IgD-negative memory B cell (primary cell): ENCODE measurements around the gene C12orf42. TPM values are rescaled to one million over a fixed set of nuclear protein-coding genes. Genes with fewer than 3 reads are reported as not detected.

Experiments
- H3K27ac Mint-ChIP-seq, 3 donors: one replicate each; pipeline ENCODE4 v1.8.0; 2020 to 2022; ENCODE audit warnings: mild to moderate bottlenecking in 3 of 3, mixed read lengths in 3 of 3, moderate library complexity in 1 of 3
- H3K27me3 Mint-ChIP-seq: one replicate; pipeline ENCODE4 v1.8.0; 2021; ENCODE audit warnings: mixed read lengths
- H3K36me3 Mint-ChIP-seq: one replicate; pipeline ENCODE4 v1.8.0; 2020; ENCODE audit warnings: mild to moderate bottlenecking, mixed read lengths
- H3K4me1 Mint-ChIP-seq, 3 donors: one replicate each; pipeline ENCODE4 v1.8.0; 2020 to 2022; ENCODE audit warnings: mixed read lengths in 3 of 3, mild to moderate bottlenecking in 1 of 3
- H3K4me3 Mint-ChIP-seq, 4 donors: one replicate each; pipeline ENCODE4 v1.8.0; 2020 to 2022; ENCODE audit warnings: mild to moderate bottlenecking in 4 of 4, mixed read lengths in 4 of 4, moderate library complexity in 3 of 4
- H3K9me3 Mint-ChIP-seq, 3 donors: one replicate each; pipeline ENCODE4 v1.8.0; 2020 to 2021; ENCODE audit warnings: mixed read lengths in 3 of 3, mild to moderate bottlenecking in 1 of 3
- polyA plus RNA-seq: library from polyadenylated mRNA; unstranded; fragments of 300-500 nt; fragmentation: Illumina TruSeq; gene quantifications from one replicate; pipeline ENCODE4 v1.2.3, GENCODE V29; 2021

Gene C12orf42
- polyA plus RNA-seq, 1 donor from 2014 or later, result 25.4 TPM

DNA sequence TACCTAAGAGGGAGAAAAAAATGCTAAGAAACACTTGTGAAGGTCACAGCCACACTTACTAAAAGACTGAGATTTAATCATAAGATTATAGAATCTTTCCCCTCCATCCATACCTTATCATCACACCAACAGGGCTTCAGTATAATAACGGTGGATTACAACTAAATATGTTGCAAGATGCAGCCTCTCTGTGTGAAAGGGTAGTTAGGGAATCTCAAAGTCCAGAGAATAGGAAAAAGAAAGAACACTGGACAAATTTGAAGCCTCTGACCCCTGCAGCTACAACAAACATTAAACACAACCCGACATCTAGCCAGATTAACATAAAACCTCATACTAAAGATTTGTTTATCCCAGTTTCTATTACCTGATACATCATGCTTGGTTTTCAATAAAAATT, 181.0 kb downstream of the C12orf42 start:
- H3K4me3 Mint-ChIP-seq, result peak overlapping the region in 1 of 4 donors; percentile 63
- peaks cover 23% of the 10 kb centered on the region for H3K36me3 Mint-ChIP-seq
- H3K9me3 Mint-ChIP-seq, result peaks cover 8 to 9% (median 8%) of the 10 kb centered on the region in 3 donors
- H3K27ac Mint-ChIP-seq, result peak overlapping the region in 1 of 3 donors; percentile 44
- no peaks in the 10 kb centered on the region for H3K27me3 Mint-ChIP-seq
- peaks cover 12 to 17% (median 14%) of the 10 kb centered on the region in 3 donors for H3K4me1 Mint-ChIP-seq

DNA sequence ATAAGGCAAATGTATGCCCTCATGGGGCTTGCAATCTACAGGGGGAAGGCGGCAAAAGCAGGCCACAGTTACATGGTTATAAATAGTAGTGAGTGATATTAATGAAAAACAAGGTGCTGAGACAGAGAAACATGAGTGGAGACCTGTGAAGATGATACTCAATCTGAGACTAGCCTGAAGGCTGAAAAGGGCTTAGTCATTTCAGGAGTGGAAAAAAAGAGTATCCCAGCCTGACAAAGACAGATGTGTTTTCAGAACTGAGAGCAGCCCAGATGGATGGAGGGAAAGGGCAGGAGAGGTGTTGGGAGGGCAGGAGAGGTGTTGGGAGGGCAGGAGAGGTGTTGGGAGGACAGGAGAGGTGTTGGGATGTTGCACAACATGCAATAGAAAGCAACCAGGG, 181.9 kb downstream of the C12orf42 start:
- peaks cover 27% of the 10 kb centered on the region for H3K36me3 Mint-ChIP-seq
- no peaks in the 10 kb centered on the region for H3K27me3 Mint-ChIP-seq
- no peak overlapping the region for H3K27ac Mint-ChIP-seq
- peaks cover 12 to 17% (median 14%) of the 10 kb centered on the region in 3 donors for H3K4me1 Mint-ChIP-seq
- H3K9me3 Mint-ChIP-seq, result peaks cover 8 to 9% (median 8%) of the 10 kb centered on the region in 3 donors
- peak overlapping the region in 1 of 4 donors; percentile 40 for H3K4me3 Mint-ChIP-seq

DNA sequence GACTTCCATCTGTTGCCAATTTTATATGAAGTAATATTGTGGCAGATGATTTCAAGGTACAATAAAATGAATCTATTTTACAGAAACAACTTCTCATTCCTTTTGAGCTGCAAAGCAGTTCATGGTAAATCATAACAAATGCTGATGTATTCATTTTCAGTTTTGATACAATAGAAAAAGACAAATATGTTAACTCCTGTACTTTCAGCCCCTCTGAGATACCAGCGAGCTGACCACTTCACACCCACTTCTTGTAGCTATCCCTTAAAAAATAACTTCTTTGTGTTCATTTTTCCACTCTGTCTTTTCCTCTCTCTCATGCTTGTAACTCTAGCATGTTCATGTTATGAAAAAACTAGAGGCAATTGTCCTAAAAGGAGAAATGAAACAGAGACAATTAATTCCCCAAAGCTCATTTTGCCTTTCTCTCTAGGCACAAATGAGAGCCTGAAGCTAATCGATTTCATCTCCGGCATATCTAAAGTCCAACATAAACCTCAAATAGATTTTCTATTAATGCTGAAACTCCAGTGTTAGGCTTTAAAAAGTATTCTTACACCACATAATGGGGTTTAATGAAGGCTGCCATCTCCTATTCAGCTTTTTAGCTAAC, 182.9 kb downstream of the C12orf42 start:
- Mint-ChIP-seq H3K4me1 (peaks cover 12 to 17% (median 16%) of the 10 kb centered on the region in 3 donors), H3K27ac (peak overlapping the region in 1 of 3 donors; percentile 20), H3K4me3 (no peak overlapping the region), H3K36me3 (peaks cover 30% of the 10 kb centered on the region), H3K9me3 (peaks cover 6 to 8% (median 7%) of the 10 kb centered on the region in 3 donors), H3K27me3 (no peaks in the 10 kb centered on the region)

DNA sequence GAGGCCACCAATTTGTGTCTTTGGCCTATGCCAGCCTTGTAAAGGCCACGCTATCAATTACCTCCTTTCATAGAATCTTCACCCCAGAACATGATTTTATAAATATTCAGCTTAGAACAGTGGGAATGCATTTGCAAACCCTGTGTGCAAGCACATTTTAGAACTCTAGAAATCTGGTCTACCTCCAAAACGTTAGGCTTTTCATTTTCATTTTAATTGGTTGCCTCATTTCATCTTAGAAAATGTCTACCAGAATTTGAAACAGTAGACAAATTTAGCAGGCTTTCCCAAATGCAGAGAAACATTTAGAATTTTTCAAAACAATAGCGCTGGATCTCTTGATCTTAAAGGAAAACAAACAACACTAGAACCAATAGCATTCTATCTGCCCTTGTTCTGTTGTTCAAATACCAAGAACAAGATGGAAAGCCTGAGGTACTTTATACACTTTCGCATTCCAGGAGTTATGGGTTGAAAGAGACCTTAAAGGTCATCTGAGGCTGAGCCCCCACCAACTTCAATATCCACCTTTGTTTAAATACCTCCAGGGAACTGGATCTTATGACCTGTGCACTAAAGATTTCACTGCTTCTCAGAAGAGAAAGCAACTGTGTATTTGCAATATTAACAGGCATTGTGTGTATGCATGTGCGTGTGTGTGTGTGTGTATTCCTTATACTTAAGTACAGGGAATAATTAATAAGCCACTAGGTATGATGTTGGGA, 185.1 kb downstream of the C12orf42 start:
- Mint-ChIP-seq H3K27me3 (no peaks in the 10 kb centered on the region), H3K4me1 (peaks cover 10 to 18% (median 17%) of the 10 kb centered on the region in 3 donors), H3K4me3 (no peak overlapping the region), H3K36me3 (peaks cover 29% of the 10 kb centered on the region), H3K9me3 (peaks cover 0 to 1% (median 0%) of the 10 kb centered on the region in 3 donors), H3K27ac (no peak overlapping the region)

DNA sequence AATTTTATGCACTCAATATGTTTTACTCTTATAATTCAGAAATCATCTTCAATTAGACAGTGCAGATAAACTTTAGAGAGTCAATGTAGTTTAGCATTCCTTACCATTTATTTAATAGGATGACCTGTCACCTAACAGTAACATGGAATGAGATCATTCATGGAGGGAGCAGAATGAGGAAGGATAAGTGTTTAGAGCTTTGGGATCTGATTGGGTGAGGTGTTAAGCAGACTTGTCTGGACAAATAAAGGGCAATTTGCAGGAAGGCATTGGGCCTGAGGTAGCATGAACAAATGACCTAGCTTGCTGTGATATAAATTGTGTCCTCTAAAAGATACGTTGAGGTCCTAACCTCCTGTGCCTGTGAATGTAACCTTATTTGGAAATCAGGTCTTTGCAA, 187.4 kb downstream of the C12orf42 start:
- Mint-ChIP-seq H3K4me1 (peaks cover 3 to 13% (median 13%) of the 10 kb centered on the region in 3 donors), H3K36me3 (peaks cover 24% of the 10 kb centered on the region)

DNA sequence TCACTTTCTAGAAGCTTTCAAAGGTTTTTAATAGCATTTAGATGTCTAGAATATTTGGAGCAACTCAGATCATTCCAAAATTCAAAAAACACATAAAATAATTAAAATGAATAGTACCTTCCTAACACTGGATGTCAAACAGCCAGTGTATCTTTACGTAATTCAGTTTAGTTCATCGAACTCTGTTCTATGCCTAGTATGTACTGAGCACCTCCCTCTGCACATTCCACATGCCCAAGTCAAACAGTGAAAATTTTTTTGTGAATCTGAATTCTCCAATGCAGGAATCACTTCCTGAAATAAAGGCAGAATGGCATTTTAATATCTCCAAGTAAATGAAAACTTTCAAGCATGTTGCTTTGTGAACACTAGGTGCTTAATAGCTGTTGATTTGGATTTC, 192.3 kb downstream of the C12orf42 start:
- H3K27me3 Mint-ChIP-seq, result no peaks in the 10 kb centered on the region
- H3K27ac Mint-ChIP-seq, result no peak overlapping the region
- H3K36me3 Mint-ChIP-seq, result peaks cover 21% of the 10 kb centered on the region
- H3K9me3 Mint-ChIP-seq, result no peaks in the 10 kb centered on the region
- H3K4me1 Mint-ChIP-seq, result peaks cover 0 to 4% (median 0%) of the 10 kb centered on the region in 3 donors
- no peak overlapping the region for H3K4me3 Mint-ChIP-seq

More for the DNA sequence above, 187.4 kb downstream of the C12orf42 start:
- H3K27me3 Mint-ChIP-seq, result no peaks in the 10 kb centered on the region
- no peak overlapping the region for H3K4me3 Mint-ChIP-seq
- H3K27ac Mint-ChIP-seq, result no peak overlapping the region
- no peaks in the 10 kb centered on the region for H3K9me3 Mint-ChIP-seq

DNA sequence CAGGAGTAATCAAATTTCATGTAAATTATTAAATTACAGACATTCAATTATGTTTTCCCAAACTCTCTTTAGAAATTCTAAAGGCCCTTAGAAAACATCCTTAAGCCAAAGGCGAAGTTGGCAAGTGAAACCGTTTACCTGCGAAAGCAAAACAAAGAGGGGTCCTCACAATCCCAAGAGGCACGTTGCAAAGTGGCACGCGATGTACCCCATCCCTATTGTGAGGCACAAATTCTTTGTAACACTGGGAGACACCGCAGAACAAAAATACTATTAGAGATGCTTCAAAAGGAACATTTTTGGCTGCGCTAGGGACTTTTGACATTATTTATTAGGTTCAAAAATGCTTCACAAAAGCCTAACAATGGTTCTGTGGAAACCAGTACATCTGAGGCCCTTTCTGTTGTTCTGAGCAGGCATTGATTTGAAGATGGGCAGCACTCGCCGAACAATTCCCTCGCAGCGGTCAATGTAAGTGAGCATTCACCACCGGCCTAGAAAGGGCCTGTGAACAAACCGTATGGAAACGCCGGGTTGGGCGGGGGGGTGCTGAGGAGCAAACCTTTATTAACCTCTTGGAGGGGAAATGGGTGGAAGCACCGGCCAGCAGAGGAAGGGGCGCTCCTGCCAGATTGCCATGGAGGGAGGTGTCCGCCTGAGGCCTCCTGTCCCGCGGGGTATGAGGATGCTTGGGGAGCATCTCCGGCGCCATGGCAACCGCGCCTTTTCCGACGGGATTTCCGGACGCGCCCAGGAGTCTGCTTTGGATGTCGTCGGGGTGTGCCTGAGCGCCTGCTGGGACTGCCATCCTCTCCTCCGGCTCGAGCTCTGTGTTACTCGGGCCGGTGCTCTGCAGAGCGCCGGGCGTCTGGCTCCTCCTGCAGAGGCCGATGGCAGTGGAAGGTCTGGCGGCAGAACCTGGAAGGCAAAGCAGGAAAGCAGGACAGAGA, 193.9 kb downstream of the C12orf42 start:
- Mint-ChIP-seq H3K27ac (no peak overlapping the region), H3K4me3 (no peak overlapping the region), H3K36me3 (peaks cover 14% of the 10 kb centered on the region)

DNA sequence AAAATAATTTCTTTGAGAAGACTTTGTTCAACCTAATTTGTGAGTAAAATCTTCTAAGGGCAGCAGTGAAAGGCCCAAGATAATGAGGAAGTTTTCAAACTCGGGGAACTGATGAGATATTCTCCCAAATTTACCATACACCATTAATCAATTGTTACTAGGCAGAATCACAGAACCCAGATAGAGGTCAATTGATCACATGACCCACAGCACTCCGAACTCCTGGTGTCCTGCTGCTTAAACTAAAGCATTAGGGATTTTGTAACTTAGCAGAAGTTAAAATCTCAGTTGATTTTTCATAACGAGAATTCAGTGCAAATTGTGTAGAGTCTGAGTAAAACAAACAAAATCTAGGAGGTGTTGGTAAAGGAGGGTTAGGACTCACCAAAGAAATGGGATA, 207.8 kb downstream of the C12orf42 start:
- Mint-ChIP-seq H3K27ac (no peak overlapping the region), H3K36me3 (peaks cover 5% of the 10 kb centered on the region), H3K27me3 (no peaks in the 10 kb centered on the region), H3K4me1 (peaks cover 6 to 11% (median 7%) of the 10 kb centered on the region in 3 donors), H3K4me3 (no peak overlapping the region), H3K9me3 (peaks cover 0 to 17% (median 8%) of the 10 kb centered on the region in 3 donors)

More for the DNA sequence above, 193.9 kb downstream of the C12orf42 start:
- Mint-ChIP-seq H3K27me3 (no peaks in the 10 kb centered on the region), H3K4me1 (peaks cover 0 to 1% (median 0%) of the 10 kb centered on the region in 3 donors), H3K9me3 (no peaks in the 10 kb centered on the region)

DNA sequence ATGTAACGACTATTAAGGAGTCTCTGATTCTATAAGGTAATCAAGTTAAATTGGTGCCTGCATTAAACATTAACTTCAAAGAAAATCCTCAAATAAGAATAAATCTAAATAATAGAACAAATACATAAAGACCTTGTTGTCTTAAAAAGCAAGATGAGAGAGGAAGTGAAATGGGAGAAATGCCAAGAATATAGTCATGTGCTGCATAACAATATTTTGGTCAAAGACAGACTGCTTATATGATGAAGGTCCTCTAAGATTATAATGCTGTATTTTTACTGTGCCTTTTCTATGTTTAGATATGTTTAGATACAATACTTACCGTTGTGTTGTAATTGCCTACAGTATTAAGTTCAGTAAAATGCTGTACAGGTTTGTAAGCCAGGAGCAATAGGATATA, 213.6 kb downstream of the C12orf42 start:
- Mint-ChIP-seq H3K27ac (no peak overlapping the region), H3K27me3 (no peaks in the 10 kb centered on the region), H3K4me3 (no peak overlapping the region), H3K4me1 (peaks cover 3 to 8% (median 5%) of the 10 kb centered on the region in 3 donors), H3K36me3 (no peaks in the 10 kb centered on the region), H3K9me3 (no peaks in the 10 kb centered on the region)

DNA sequence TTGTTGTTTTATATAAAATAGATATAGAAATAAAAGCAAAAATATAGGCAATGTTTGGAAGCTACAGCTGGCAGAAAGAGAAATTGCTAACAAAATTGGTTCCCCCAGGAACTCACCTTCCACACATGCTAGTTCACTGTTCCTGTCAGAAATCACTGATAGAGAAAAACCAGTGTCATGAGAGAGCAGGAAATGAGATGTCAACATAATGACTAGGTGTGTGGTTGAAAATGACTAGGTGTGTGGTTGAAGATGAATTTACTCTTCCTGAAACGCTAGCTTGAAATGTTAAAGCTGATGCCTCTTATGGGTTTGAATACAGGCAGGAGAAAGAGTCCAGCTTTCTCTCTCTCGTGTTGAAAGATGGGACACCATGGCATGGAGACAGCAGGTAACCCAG, 216.3 kb downstream of the C12orf42 start:
- no peak overlapping the region for H3K27ac Mint-ChIP-seq

DNA sequence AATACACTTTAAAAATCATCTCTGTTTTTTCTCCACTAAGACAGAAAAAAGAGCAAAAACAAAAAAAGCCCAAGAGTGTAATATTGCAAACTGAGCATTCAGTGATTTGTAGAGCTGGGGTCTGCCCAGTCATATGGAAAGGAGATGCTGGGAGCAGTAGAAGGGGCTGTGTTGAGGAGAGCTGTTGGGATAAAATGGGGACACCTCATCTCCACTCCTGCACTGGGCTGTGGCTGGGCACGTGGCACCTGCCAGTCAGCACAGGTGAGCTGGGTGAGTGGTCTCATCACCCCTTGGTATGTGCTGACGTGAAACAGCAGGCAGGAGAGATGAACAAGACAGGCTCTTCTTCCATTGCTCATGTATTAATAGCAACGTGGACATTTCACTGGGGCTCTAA, 217.4 kb downstream of the C12orf42 start:
- Mint-ChIP-seq H3K27me3 (peaks cover 2% of the 10 kb centered on the region), H3K9me3 (no peaks in the 10 kb centered on the region), H3K4me1 (peaks cover 2 to 8% (median 5%) of the 10 kb centered on the region in 3 donors)

More for the DNA sequence above, 216.3 kb downstream of the C12orf42 start:
- peaks cover 2% of the 10 kb centered on the region for H3K27me3 Mint-ChIP-seq
- peaks cover 3 to 8% (median 5%) of the 10 kb centered on the region in 3 donors for H3K4me1 Mint-ChIP-seq
- peaks cover 1% of the 10 kb centered on the region for H3K36me3 Mint-ChIP-seq
- no peak overlapping the region for H3K4me3 Mint-ChIP-seq
- no peaks in the 10 kb centered on the region for H3K9me3 Mint-ChIP-seq

DNA sequence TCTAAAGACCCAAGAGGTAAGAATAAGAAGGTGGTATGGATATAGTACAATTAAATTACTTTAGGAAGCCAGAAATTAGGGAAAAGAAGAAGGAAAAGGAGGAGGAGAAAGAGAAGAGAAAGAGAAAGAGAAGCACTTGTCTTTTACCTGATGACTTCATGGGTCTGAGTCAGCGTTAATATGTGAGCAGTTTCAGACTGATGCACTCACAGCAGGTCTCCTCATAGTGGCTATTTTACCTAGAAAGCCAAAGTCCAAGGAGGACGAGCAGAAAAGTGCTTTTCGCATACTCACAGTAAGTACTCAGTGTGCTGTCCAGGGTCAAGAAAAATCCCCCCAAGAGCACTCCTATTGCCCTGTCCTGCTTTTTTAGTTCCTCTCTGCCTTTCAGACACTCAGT, 222.1 kb downstream of the C12orf42 start:
- H3K9me3 Mint-ChIP-seq, result no peaks in the 10 kb centered on the region
- H3K27ac Mint-ChIP-seq, result no peak overlapping the region
- no peak overlapping the region for H3K4me3 Mint-ChIP-seq
- peaks cover 0 to 7% (median 3%) of the 10 kb centered on the region in 3 donors for H3K4me1 Mint-ChIP-seq
- H3K27me3 Mint-ChIP-seq, result peaks cover 2% of the 10 kb centered on the region
- peaks cover 6% of the 10 kb centered on the region for H3K36me3 Mint-ChIP-seq

More for the DNA sequence above, 217.4 kb downstream of the C12orf42 start:
- H3K36me3 Mint-ChIP-seq, result peaks cover 3% of the 10 kb centered on the region
- H3K27ac Mint-ChIP-seq, result no peak overlapping the region
- H3K4me3 Mint-ChIP-seq, result no peak overlapping the region

DNA sequence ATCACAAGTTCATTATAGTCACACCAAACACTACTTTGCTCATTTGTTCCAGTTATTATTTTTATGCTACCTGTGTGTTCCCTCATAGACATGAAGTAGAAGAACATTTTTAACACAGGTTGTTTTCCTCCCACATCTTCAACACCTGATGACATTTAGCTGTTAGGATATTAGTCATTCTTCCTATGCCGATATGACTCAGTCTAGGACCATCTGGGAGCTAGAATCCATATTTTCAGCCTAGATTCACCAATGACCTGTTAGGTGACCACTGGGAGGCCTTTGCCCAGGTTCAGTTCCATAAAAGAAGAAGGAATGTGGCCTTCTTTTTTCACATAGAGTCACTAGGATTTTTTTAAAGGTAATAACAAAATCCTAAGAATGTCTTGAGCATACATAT, 222.8 kb downstream of the C12orf42 start:
- peaks cover 6% of the 10 kb centered on the region for H3K36me3 Mint-ChIP-seq
- H3K27ac Mint-ChIP-seq, result no peak overlapping the region
- H3K4me1 Mint-ChIP-seq, result peaks cover 0 to 7% (median 2%) of the 10 kb centered on the region in 3 donors
- H3K4me3 Mint-ChIP-seq, result no peak overlapping the region
- H3K27me3 Mint-ChIP-seq, result peaks cover 2% of the 10 kb centered on the region
- no peaks in the 10 kb centered on the region for H3K9me3 Mint-ChIP-seq

DNA sequence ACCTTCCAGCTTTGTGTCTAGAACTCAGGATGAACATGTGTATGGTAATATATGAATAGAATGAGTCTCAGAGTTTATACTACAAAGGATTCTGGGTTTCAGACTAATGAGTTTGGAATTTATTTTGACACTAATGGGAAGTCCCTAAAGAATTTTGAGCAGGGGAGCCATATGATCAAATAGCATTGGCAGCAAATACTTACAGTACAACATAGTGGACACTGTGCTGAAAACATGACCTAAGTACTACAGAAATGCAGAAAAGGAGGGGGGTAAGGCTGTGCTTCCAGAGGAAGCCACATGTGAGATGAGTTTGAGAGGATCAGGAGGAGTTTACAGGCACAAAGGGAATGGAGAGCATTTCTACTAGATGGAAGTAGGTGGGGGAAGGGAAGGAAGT, 225.8 kb downstream of the C12orf42 start:
- peaks cover 0 to 7% (median 1%) of the 10 kb centered on the region in 3 donors for H3K4me1 Mint-ChIP-seq
- peak overlapping the region in 1 of 3 donors; percentile 76 for H3K27ac Mint-ChIP-seq
- H3K36me3 Mint-ChIP-seq, result peaks cover 6% of the 10 kb centered on the region
- H3K9me3 Mint-ChIP-seq, result no peaks in the 10 kb centered on the region
- H3K27me3 Mint-ChIP-seq, result no peaks in the 10 kb centered on the region
- no peak overlapping the region for H3K4me3 Mint-ChIP-seq
